ENCODE measurements around the gene TIMMDC1.

Gene TIMMDC1

DNA sequence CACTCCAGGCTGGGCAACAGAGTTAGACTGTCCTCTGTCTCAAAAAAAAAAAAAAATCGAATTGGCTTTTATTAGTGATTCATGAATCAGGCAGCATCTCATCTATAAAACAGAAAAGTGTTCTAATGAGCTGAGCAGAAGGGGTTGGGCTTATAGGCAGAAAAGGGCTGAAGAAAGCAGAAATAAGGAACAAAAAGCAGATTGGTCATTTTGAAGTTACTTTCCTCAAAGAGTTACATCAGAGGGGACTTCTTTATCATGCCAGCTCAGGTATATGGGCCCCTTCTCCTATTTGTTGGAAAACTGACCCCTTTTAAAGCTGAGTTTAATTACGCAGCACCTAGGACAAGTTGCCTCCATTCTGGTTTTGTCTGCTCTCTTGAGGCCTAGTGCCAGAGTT, 30.3 kb upstream of the TIMMDC1 start:
- no peak overlapping the region for H3K4me3 ChIP-seq (ENCODE audit: low read length)
- H3K4me1 ChIP-seq (ENCODE audit: control insufficient read depth, low read depth, low read length): peaks cover 8% of the 10 kb centered on the region
- H3K56ac ChIP-seq (ENCODE audit: low read length): peak overlapping the region; percentile 87
- H2BK120ac ChIP-seq (ENCODE audit: low read depth, low read length): no peak overlapping the region
- no CpG with 5 or more reads among the region's 2 CpGs for WGBS (ENCODE audit: extremely low coverage, insufficient coverage, low lambda C conversion rate)
- H3K9ac ChIP-seq (ENCODE audit: low read length): peak overlapping the region; percentile 4
- no peak overlapping the region for H2BK5ac ChIP-seq (ENCODE audit: low read length)
- H3K27me3 ChIP-seq (ENCODE audit: insufficient read depth, low read length, poor library complexity): no peaks in the 10 kb centered on the region
- no peak overlapping the region for H2AK5ac ChIP-seq (ENCODE audit: low read length)
- H3K4ac ChIP-seq (ENCODE audit: low read depth, low read length): no peak overlapping the region
- no peak overlapping the region for H3K23ac ChIP-seq (ENCODE audit: low read length)
- H3K79me2 ChIP-seq (ENCODE audit: control insufficient read depth, insufficient read depth, low read length): peaks cover 6% of the 10 kb centered on the region
- peaks cover 2% of the 10 kb centered on the region for H3K79me1 ChIP-seq (ENCODE audit: low read length)
- H4K8ac ChIP-seq (ENCODE audit: low read depth, low read length): no peak overlapping the region
- no peak overlapping the region for H2BK15ac ChIP-seq (replicated peaks; ENCODE audit: low read depth)
- no peak overlapping the region for H3K18ac ChIP-seq (ENCODE audit: low read length)
- no peak overlapping the region for H3K4me2 ChIP-seq (ENCODE audit: low read length)
- no peaks in the 10 kb centered on the region for H3K36me3 ChIP-seq (ENCODE audit: control insufficient read depth, insufficient read depth, low read length)
- no peak for DNase-seq
- H4K5ac ChIP-seq (ENCODE audit: low read length): peak overlapping the region; percentile 77
- no peak overlapping the region for H3K27ac ChIP-seq (ENCODE audit: low read depth, low read length)

GRCh38 chr3:119469418-119470189, 28.7 kb upstream of the TIMMDC1 start:
- no peak for DNase-seq
- Histone ChIP-seq H3K27me3 (ENCODE audit: insufficient read depth, low read length, poor library complexity) (no peaks in the 10 kb centered on the region), H3K4ac (ENCODE audit: low read depth, low read length) (peak overlapping the region; percentile 94)

GRCh38 chr3:119470866-119471265, 27.5 kb upstream of the TIMMDC1 start:
- H3K4me3 ChIP-seq (ENCODE audit: low read length): no peak overlapping the region
- H3K23ac ChIP-seq (ENCODE audit: low read length): peak overlapping the region; percentile 35
- H3K9ac ChIP-seq (ENCODE audit: low read length): no peak overlapping the region
- H3K79me1 ChIP-seq (ENCODE audit: low read length): peaks cover 2% of the 10 kb centered on the region
- H3K79me2 ChIP-seq (ENCODE audit: control insufficient read depth, insufficient read depth, low read length): peaks cover 3% of the 10 kb centered on the region
- no peak overlapping the region for H4K5ac ChIP-seq (ENCODE audit: low read length)
- no peak overlapping the region for H2BK15ac ChIP-seq (replicated peaks; ENCODE audit: low read depth)
- no peak overlapping the region for H2BK5ac ChIP-seq (ENCODE audit: low read length)
- H3K36me3 ChIP-seq (ENCODE audit: control insufficient read depth, insufficient read depth, low read length): no peaks in the 10 kb centered on the region
- peaks cover 4% of the 10 kb centered on the region for H3K4me1 ChIP-seq (ENCODE audit: control insufficient read depth, low read depth, low read length)
- whole genome bisulfite sequencing (ENCODE audit: extremely low coverage, insufficient coverage, low lambda C conversion rate): no CpG with 5 or more reads among the region's 6 CpGs
- H3K18ac ChIP-seq (ENCODE audit: low read length): no peak overlapping the region
- H3K56ac ChIP-seq (ENCODE audit: low read length): no peak overlapping the region
- H3K4ac ChIP-seq (ENCODE audit: low read depth, low read length): no peak overlapping the region
- no peak overlapping the region for H2BK120ac ChIP-seq (ENCODE audit: low read depth, low read length)
- H3K27me3 ChIP-seq (ENCODE audit: insufficient read depth, low read length, poor library complexity): no peaks in the 10 kb centered on the region
- H3K4me2 ChIP-seq (ENCODE audit: low read length): no peak overlapping the region
- no peak overlapping the region for H3K27ac ChIP-seq (ENCODE audit: low read depth, low read length)
- no peak for DNase-seq
- H4K8ac ChIP-seq (ENCODE audit: low read depth, low read length): no peak overlapping the region
- no peak overlapping the region for H2AK5ac ChIP-seq (ENCODE audit: low read length)

More at GRCh38 chr3:119469418-119470189, 28.7 kb upstream of the TIMMDC1 start:
- H2AK5ac ChIP-seq (ENCODE audit: low read length): no peak overlapping the region
- H3K36me3 ChIP-seq (ENCODE audit: control insufficient read depth, insufficient read depth, low read length): no peaks in the 10 kb centered on the region
- H4K5ac ChIP-seq (ENCODE audit: low read length): no peak overlapping the region
- peaks cover 2% of the 10 kb centered on the region for H3K79me1 ChIP-seq (ENCODE audit: low read length)
- H2BK5ac ChIP-seq (ENCODE audit: low read length): no peak overlapping the region
- H4K8ac ChIP-seq (ENCODE audit: low read depth, low read length): no peak overlapping the region
- H2BK120ac ChIP-seq (ENCODE audit: low read depth, low read length): no peak overlapping the region
- H3K23ac ChIP-seq (ENCODE audit: low read length): no peak overlapping the region
- peaks cover 3% of the 10 kb centered on the region for H3K79me2 ChIP-seq (ENCODE audit: control insufficient read depth, insufficient read depth, low read length)
- H3K4me3 ChIP-seq (ENCODE audit: low read length): peak overlapping the region; percentile 55
- peak overlapping the region; percentile 85 for H3K9ac ChIP-seq (ENCODE audit: low read length)
- no CpG with 5 or more reads among the region's 16 CpGs for WGBS (ENCODE audit: extremely low coverage, insufficient coverage, low lambda C conversion rate)
- H3K4me1 ChIP-seq (ENCODE audit: control insufficient read depth, low read depth, low read length): peaks cover 4% of the 10 kb centered on the region
- peak overlapping the region; percentile 38 for H3K4me2 ChIP-seq (ENCODE audit: low read length)
- H3K18ac ChIP-seq (ENCODE audit: low read length): peak overlapping the region; percentile 95
- no peak overlapping the region for H3K27ac ChIP-seq (ENCODE audit: low read depth, low read length)
- peak overlapping the region; percentile 86 for H3K56ac ChIP-seq (ENCODE audit: low read length)
- H2BK15ac ChIP-seq (replicated peaks; ENCODE audit: low read depth): no peak overlapping the region

DNA sequence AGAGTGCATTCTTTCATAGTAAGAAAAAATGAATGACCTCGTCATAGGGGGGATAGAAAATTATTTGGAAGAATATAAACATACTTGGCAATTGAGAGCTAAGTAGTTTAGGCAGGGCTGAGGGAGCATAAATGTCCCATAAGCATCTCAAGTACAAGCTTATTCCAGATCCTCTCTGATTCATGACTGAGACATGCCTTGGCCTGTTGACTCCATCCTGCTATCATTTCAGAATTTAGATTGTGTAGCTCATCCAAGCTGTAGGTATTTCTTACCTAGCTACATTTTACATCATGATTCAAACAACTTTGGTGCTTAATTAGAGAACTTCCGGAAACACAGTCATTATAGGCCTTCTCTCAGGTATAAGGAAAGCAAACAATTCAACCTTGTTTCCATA, 17.3 kb upstream of the TIMMDC1 start:
- no peak overlapping the region for H3K4me3 ChIP-seq (ENCODE audit: low read length)
- H3K79me1 ChIP-seq (ENCODE audit: low read length): no peaks in the 10 kb centered on the region
- no peak overlapping the region for H3K23ac ChIP-seq (ENCODE audit: low read length)
- no peak overlapping the region for H4K5ac ChIP-seq (ENCODE audit: low read length)
- H2BK5ac ChIP-seq (ENCODE audit: low read length): no peak overlapping the region
- H3K9ac ChIP-seq (ENCODE audit: low read length): no peak overlapping the region
- H3K4me2 ChIP-seq (ENCODE audit: low read length): no peak overlapping the region
- no peak overlapping the region for H3K56ac ChIP-seq (ENCODE audit: low read length)
- H3K4ac ChIP-seq (ENCODE audit: low read depth, low read length): no peak overlapping the region
- H4K8ac ChIP-seq (ENCODE audit: low read depth, low read length): no peak overlapping the region
- no peak overlapping the region for H3K18ac ChIP-seq (ENCODE audit: low read length)
- H3K27me3 ChIP-seq (ENCODE audit: insufficient read depth, low read length, poor library complexity): no peaks in the 10 kb centered on the region
- no peak overlapping the region for H2BK15ac ChIP-seq (replicated peaks; ENCODE audit: low read depth)
- H2BK120ac ChIP-seq (ENCODE audit: low read depth, low read length): no peak overlapping the region
- H3K79me2 ChIP-seq (ENCODE audit: control insufficient read depth, insufficient read depth, low read length): no peaks in the 10 kb centered on the region
- H3K4me1 ChIP-seq (ENCODE audit: control insufficient read depth, low read depth, low read length): no peaks in the 10 kb centered on the region
- peaks cover 4% of the 10 kb centered on the region for H3K36me3 ChIP-seq (ENCODE audit: control insufficient read depth, insufficient read depth, low read length)
- H2AK5ac ChIP-seq (ENCODE audit: low read length): no peak overlapping the region
- no peak overlapping the region for H3K27ac ChIP-seq (ENCODE audit: low read depth, low read length)
- WGBS (ENCODE audit: extremely low coverage, insufficient coverage, low lambda C conversion rate): no CpG with 5 or more reads among the region's 2 CpGs
- DNase-seq: no peak

GRCh38 chr3:119483101-119483500, 15.2 kb upstream of the TIMMDC1 start:
- no peak overlapping the region for H2AK5ac ChIP-seq (ENCODE audit: low read length)
- H2BK15ac ChIP-seq (replicated peaks; ENCODE audit: low read depth): no peak overlapping the region
- H2BK120ac ChIP-seq (ENCODE audit: low read depth, low read length): no peak overlapping the region
- H3K56ac ChIP-seq (ENCODE audit: low read length): no peak overlapping the region
- H3K79me2 ChIP-seq (ENCODE audit: control insufficient read depth, insufficient read depth, low read length): no peaks in the 10 kb centered on the region
- no peak overlapping the region for H3K4me2 ChIP-seq (ENCODE audit: low read length)
- H2BK5ac ChIP-seq (ENCODE audit: low read length): no peak overlapping the region
- WGBS (ENCODE audit: extremely low coverage, insufficient coverage, low lambda C conversion rate): no CpG with 5 or more reads among the region's 1 CpG
- H3K23ac ChIP-seq (ENCODE audit: low read length): no peak overlapping the region
- H3K4ac ChIP-seq (ENCODE audit: low read depth, low read length): no peak overlapping the region
- no peak overlapping the region for H4K8ac ChIP-seq (ENCODE audit: low read depth, low read length)
- H3K27ac ChIP-seq (ENCODE audit: low read depth, low read length): no peak overlapping the region
- H3K27me3 ChIP-seq (ENCODE audit: insufficient read depth, low read length, poor library complexity): no peaks in the 10 kb centered on the region
- H3K18ac ChIP-seq (ENCODE audit: low read length): no peak overlapping the region
- DNase-seq: no peak
- no peaks in the 10 kb centered on the region for H3K4me1 ChIP-seq (ENCODE audit: control insufficient read depth, low read depth, low read length)
- H3K79me1 ChIP-seq (ENCODE audit: low read length): no peaks in the 10 kb centered on the region
- peaks cover 4% of the 10 kb centered on the region for H3K36me3 ChIP-seq (ENCODE audit: control insufficient read depth, insufficient read depth, low read length)
- no peak overlapping the region for H3K9ac ChIP-seq (ENCODE audit: low read length)
- H4K5ac ChIP-seq (ENCODE audit: low read length): no peak overlapping the region
- H3K4me3 ChIP-seq (ENCODE audit: low read length): no peak overlapping the region

DNA sequence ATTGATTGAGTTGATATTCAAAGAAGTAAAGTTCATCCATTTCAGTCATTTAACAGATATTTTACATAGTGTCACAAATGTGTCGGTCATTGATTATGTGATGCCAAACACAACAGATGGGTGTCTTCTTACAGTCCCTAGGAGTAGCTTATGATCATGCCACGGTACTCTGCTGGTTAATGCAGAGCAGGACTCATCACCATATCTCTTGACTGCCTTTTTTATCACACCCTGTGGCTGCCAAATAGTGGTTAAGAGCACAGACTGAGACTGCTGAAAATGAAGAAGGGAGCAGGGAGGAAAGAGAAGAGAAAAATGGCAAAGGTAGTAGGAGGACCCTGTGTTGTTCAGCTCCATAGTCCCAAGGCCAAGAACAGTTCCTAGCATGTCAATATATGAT, 12.8 kb upstream of the TIMMDC1 start:
- no peaks in the 10 kb centered on the region for H3K4me1 ChIP-seq (ENCODE audit: control insufficient read depth, low read depth, low read length)
- H3K27me3 ChIP-seq (ENCODE audit: insufficient read depth, low read length, poor library complexity): no peaks in the 10 kb centered on the region
- no peak overlapping the region for H3K27ac ChIP-seq (ENCODE audit: low read depth, low read length)
- WGBS (ENCODE audit: extremely low coverage, insufficient coverage, low lambda C conversion rate): no CpG with 5 or more reads among the region's 2 CpGs
- no peak overlapping the region for H3K4ac ChIP-seq (ENCODE audit: low read depth, low read length)
- no peak overlapping the region for H3K23ac ChIP-seq (ENCODE audit: low read length)
- H2AK5ac ChIP-seq (ENCODE audit: low read length): no peak overlapping the region
- no peak overlapping the region for H4K5ac ChIP-seq (ENCODE audit: low read length)
- no peaks in the 10 kb centered on the region for H3K79me1 ChIP-seq (ENCODE audit: low read length)
- H3K4me2 ChIP-seq (ENCODE audit: low read length): no peak overlapping the region
- H2BK120ac ChIP-seq (ENCODE audit: low read depth, low read length): no peak overlapping the region
- no peak overlapping the region for H3K18ac ChIP-seq (ENCODE audit: low read length)
- no peak overlapping the region for H4K8ac ChIP-seq (ENCODE audit: low read depth, low read length)
- peaks cover 4% of the 10 kb centered on the region for H3K36me3 ChIP-seq (ENCODE audit: control insufficient read depth, insufficient read depth, low read length)
- H3K56ac ChIP-seq (ENCODE audit: low read length): no peak overlapping the region
- H3K9ac ChIP-seq (ENCODE audit: low read length): no peak overlapping the region
- DNase-seq: no peak
- H3K4me3 ChIP-seq (ENCODE audit: low read length): no peak overlapping the region
- H3K79me2 ChIP-seq (ENCODE audit: control insufficient read depth, insufficient read depth, low read length): no peaks in the 10 kb centered on the region
- no peak overlapping the region for H2BK15ac ChIP-seq (replicated peaks; ENCODE audit: low read depth)
- no peak overlapping the region for H2BK5ac ChIP-seq (ENCODE audit: low read length)
